Ovary (tissue), 3 donors: ENCODE measurements around the gene TOP1.

ENCODE experiments used
- CTCF ChIP-seq, 3 donors: fragments of 450-650 bp in 2 of 3; fragments of 200-600 bp in 1 of 3; IDR thresholded peaks; one replicate each; pipeline versions ENCODE4 v1.5.1 to v1.8.0; 2016 to 2022; ENCODE audit warnings: antibody characterized with exemption in 3 of 3, mild to moderate bottlenecking in 1 of 3
- EP300 ChIP-seq: sonication (generic); formaldehyde crosslinking; IDR thresholded peaks from one replicate; pipeline ENCODE4 v1.6.1; 2017; ENCODE audit warnings: antibody characterized with exemption
- POLR2A ChIP-seq: fragments of 450-650 bp; IDR thresholded peaks from one replicate; pipeline ENCODE4 v1.6.1; 2017; ENCODE audit warnings: antibody characterized with exemption, mild to moderate bottlenecking, moderate library complexity
- donor health status: DM: no; HTN: no; CAD: no.

- no peak for TF ChIP-seq CTCF (IDR thresholded peaks at IDR 0.05)
- TF ChIP-seq EP300, result no peak
- TF ChIP-seq POLR2A, result no peak
Measured at GRCh38 chr20:41004531-41005360, 23.9 kb upstream of the TOP1 start.
